H1 (cell line): ENCODE measurements around the gene ITGA11. TPM values are rescaled to one million over a fixed set of nuclear protein-coding genes. Genes with fewer than 3 reads are reported as not detected.

Experiments used
- CTCF ChIA-PET: fragments of 300-600 bp; sonication (Branson Sonifier 250); formaldehyde crosslinking; loops from one replicate; lab custom pipeline; 2021; ENCODE audit not compliant: partially characterized antibody; lab: Charles Lee
- POLR2A ChIA-PET: fragments of 300-600 bp; sonication (Branson Sonifier 250); formaldehyde crosslinking; loops from one replicate; lab custom pipeline; 2021; ENCODE audit warnings: inconsistent platforms; ENCODE audit not compliant: partially characterized antibody; lab: Charles Lee
- DNase-seq, 2 experiments: peaks; one replicate each; pipeline versions ENCODE4 v3.0.0 to v3.0.0-alpha.2; 2010 to 2022; ENCODE audit warnings: low spot score in 2 of 2, low read depth in 1 of 2, mixed read lengths in 1 of 2
- FAIRE-seq: peaks from 2 replicates; lab custom pipeline; 2011; peaks lifted over from hg19 to GRCh38; lab: Jason Lieb, UNC
- H2AFZ ChIP-seq: 2 replicates; pipeline ENCODE4 v1.8.1; 2012; ENCODE audit warnings: low read length, inconsistent platforms
- H2AK5ac ChIP-seq: 2 replicates; pipeline ENCODE4 v1.6.1; 2013; ENCODE audit warnings: low read depth, low read length
- H2BK120ac ChIP-seq: replicated peaks from 2 replicates; pipeline ENCODE3; 2013; ENCODE audit warnings: low read depth, low read length, inconsistent platforms
- H2BK12ac ChIP-seq: 2 replicates; pipeline ENCODE4 v1.6.1; 2013; ENCODE audit warnings: low read depth, low read length
- H2BK15ac ChIP-seq: 2 replicates; pipeline ENCODE4 v1.6.1; 2013; ENCODE audit warnings: low read length
- H2BK20ac ChIP-seq: 2 replicates; pipeline ENCODE4 v1.6.1; 2013; ENCODE audit warnings: low read length
- H2BK5ac ChIP-seq: 2 replicates; pipeline ENCODE4 v1.6.1; 2013; ENCODE audit warnings: low read depth, low read length
- H3K14ac ChIP-seq: 2 replicates; pipeline ENCODE4 v1.6.1; 2013; ENCODE audit warnings: inconsistent platforms; ENCODE audit not compliant: insufficient read length
- H3K18ac ChIP-seq: 2 replicates; pipeline ENCODE4 v1.6.1; 2013; ENCODE audit warnings: low read length; ENCODE audit errors: extremely low read depth
- H3K23ac ChIP-seq: 2 replicates; pipeline ENCODE4 v1.6.1; 2013; ENCODE audit warnings: inconsistent platforms; ENCODE audit not compliant: insufficient read length
- H3K23me2 ChIP-seq: 2 replicates; pipeline ENCODE4 v1.6.1; 2013; ENCODE audit warnings: low read depth, low read length
- H3K27ac ChIP-seq: 2 replicates; pipeline ENCODE4 v1.6.1; 2011; ENCODE audit warnings: low read depth, low read length, inconsistent platforms
- H3K27me3 ChIP-seq, 4 experiments: replicated peaks in 1 of 4; 1 replicate in 1 of 4; 2 replicates in 3 of 4; pipeline versions ENCODE4 v1.6.1 to v1.8.1; 2011 to 2013; ENCODE audit warnings: low read length in 3 of 4, mild to moderate bottlenecking in 3 of 4, inconsistent platforms in 2 of 4, mixed read lengths in 2 of 4, moderate library complexity in 1 of 4; ENCODE audit not compliant: control insufficient read depth in 3 of 4, insufficient read depth in 3 of 4; ENCODE audit errors: extremely low read depth in 1 of 4
- H3K36me3 ChIP-seq, 4 experiments: 2 replicates each; pipeline versions ENCODE4 v1.6.1 to v1.8.1; 2011 to 2013; ENCODE audit warnings: mild to moderate bottlenecking in 4 of 4, low read length in 3 of 4, moderate library complexity in 2 of 4, control low read depth in 1 of 4, inconsistent platforms in 1 of 4; ENCODE audit not compliant: insufficient read depth in 4 of 4, control insufficient read depth in 2 of 4
- H3K4ac ChIP-seq: replicated peaks from 2 replicates; pipeline ENCODE3; 2013; ENCODE audit warnings: low read length, low read depth, mixed read lengths, inconsistent platforms; ENCODE audit not compliant: insufficient read length
- H3K4me1 ChIP-seq, 4 experiments: replicated peaks in 1 of 4; 1 replicate in 1 of 4; 2 replicates in 3 of 4; pipeline versions ENCODE4 v1.6.1 to v1.8.1; 2011 to 2013; ENCODE audit warnings: low read length in 3 of 4, inconsistent platforms in 2 of 4, mixed read lengths in 1 of 4; ENCODE audit not compliant: insufficient read depth in 4 of 4, control insufficient read depth in 3 of 4
- H3K4me2 ChIP-seq, 2 experiments: 2 replicates each; pipeline versions ENCODE4 v1.6.1 to v1.8.1; 2011 to 2013; ENCODE audit warnings: low read depth in 2 of 2, low read length in 2 of 2, control low read depth in 1 of 2, inconsistent platforms in 1 of 2, mild to moderate bottlenecking in 1 of 2; ENCODE audit not compliant: insufficient read depth in 1 of 2
- H3K4me3 ChIP-seq, 4 experiments: fragments of 200-600, 300-600 bp in 1 of 4; sonication (generic), shearing (Covaris generic), sonication (Bioruptor Twin) in 1 of 4; 2 replicates each; pipeline versions ENCODE4 v1.5.1 to v1.8.1; 2011 to 2016; ENCODE audit warnings: low read length in 4 of 4, low read depth in 3 of 4, control low read depth in 2 of 4, inconsistent platforms in 2 of 4, mild to moderate bottlenecking in 2 of 4, mixed read lengths in 1 of 4, moderate library complexity in 1 of 4; ENCODE audit not compliant: insufficient read depth in 2 of 4; ENCODE audit errors: extremely low read depth in 1 of 4
- H3K56ac ChIP-seq: replicated peaks from 2 replicates; pipeline ENCODE3; 2013; ENCODE audit warnings: low read depth, mild to moderate bottlenecking, mixed read lengths, low read length, inconsistent platforms; ENCODE audit not compliant: insufficient read length
- H3K79me1 ChIP-seq: 2 replicates; pipeline ENCODE4 v1.6.1; 2013; ENCODE audit warnings: low read depth, low read length, control low read depth
- H3K79me2 ChIP-seq, 2 experiments: 2 replicates each; pipeline versions ENCODE4 v1.6.1 to v1.8.1; 2012 to 2013; ENCODE audit warnings: low read length in 2 of 2, mild to moderate bottlenecking in 2 of 2, inconsistent platforms in 1 of 2; ENCODE audit not compliant: insufficient read depth in 2 of 2, control insufficient read depth in 1 of 2
- H3K9ac ChIP-seq, 4 experiments: replicated peaks in 1 of 4; 1 replicate in 1 of 4; 2 replicates in 3 of 4; pipeline versions ENCODE4 v1.6.1 to v1.8.1; 2011 to 2013; ENCODE audit warnings: low read depth in 3 of 4, low read length in 3 of 4, control low read depth in 2 of 4, mild to moderate bottlenecking in 2 of 4, moderate library complexity in 2 of 4, inconsistent platforms in 1 of 4; ENCODE audit errors: extremely low read depth in 1 of 4
- H3K9me3 ChIP-seq, 2 experiments: 2 replicates each; pipeline versions ENCODE4 v1.6.1 to v1.8.1; 2012 to 2013; ENCODE audit warnings: mild to moderate bottlenecking in 2 of 2, moderate library complexity in 2 of 2, control low read depth in 1 of 2, inconsistent platforms in 1 of 2, low read depth in 1 of 2, low read length in 1 of 2, mixed read lengths in 1 of 2; ENCODE audit not compliant: insufficient read depth in 2 of 2
- H4K20me1 ChIP-seq, 2 experiments: replicated peaks in 1 of 2; 2 replicates each; pipeline versions ENCODE3 to v1.8.1; 2011 to 2013; ENCODE audit warnings: inconsistent platforms in 2 of 2, low read length in 2 of 2, mild to moderate bottlenecking in 1 of 2; ENCODE audit not compliant: insufficient read depth in 2 of 2, control insufficient read depth in 1 of 2
- H4K5ac ChIP-seq: 2 replicates; pipeline ENCODE4 v1.6.1; 2013; ENCODE audit warnings: low read length, low read depth, mixed read lengths, inconsistent platforms; ENCODE audit not compliant: insufficient read length
- H4K8ac ChIP-seq: 2 replicates; pipeline ENCODE4 v1.8.0; 2013; ENCODE audit warnings: mild to moderate bottlenecking, moderate library complexity, low read length, inconsistent platforms; ENCODE audit not compliant: insufficient read depth; ENCODE audit errors: extremely low read depth
- H4K91ac ChIP-seq: replicated peaks from 2 replicates; pipeline ENCODE3; 2013; ENCODE audit warnings: low read length, mixed read lengths, inconsistent platforms; ENCODE audit not compliant: insufficient read length
- HDAC2 ChIP-seq, 2 experiments: fragments of 300-600 bp in 1 of 2; sonication (generic) in 1 of 2; IDR thresholded peaks; 2 replicates each; pipeline ENCODE4 v1.6.1; 2011 to 2012; ENCODE audit warnings: low read depth in 2 of 2, low read length in 2 of 2, mild to moderate bottlenecking in 2 of 2, moderate library complexity in 2 of 2, borderline replicate concordance in 1 of 2, inconsistent platforms in 1 of 2
- MAFK ChIP-seq: IDR thresholded peaks from 2 replicates; pipeline ENCODE4 v1.6.1; 2012; ENCODE audit warnings: low read depth, mild to moderate bottlenecking, improper control_type of control experiment, low read length
- RNF2 ChIP-seq: fragments of 200-900, 300-1000 bp; sonication (generic); IDR thresholded peaks from 2 replicates; pipeline ENCODE4 v1.7.1; 2016; ENCODE audit warnings: borderline replicate concordance, low read depth, mild to moderate bottlenecking, antibody characterized with exemption, low read length; ENCODE audit not compliant: poor library complexity, severe bottlenecking; ENCODE audit errors: missing control alignments
- RXRA ChIP-seq: IDR thresholded peaks from 2 replicates; pipeline ENCODE4 v1.6.1; 2011; ENCODE audit warnings: low read depth, mild to moderate bottlenecking, low read length, moderate library complexity; ENCODE audit not compliant: insufficient read depth
- ZNF274 ChIP-seq: IDR thresholded peaks from 2 replicates; pipeline ENCODE4 v1.7.0; 2012; ENCODE audit warnings: low read length, borderline replicate concordance; ENCODE audit errors: extremely low read depth
- WGBS, 2 experiments: shearing (Covaris generic) in 1 of 2; methylation state at CpG; one replicate each; pipeline versions ENCODE4 v1.1.6 to v1.1.7; 2013 to 2015; ENCODE audit warnings: low lambda C conversion rate in 2 of 2, mixed read lengths in 2 of 2, inconsistent platforms in 1 of 2, low coverage in 1 of 2, missing lambda C conversion rate in 1 of 2; ENCODE audit not compliant: insufficient replicate concordance in 2 of 2, insufficient coverage in 1 of 2, insufficient read length in 1 of 2; ENCODE audit errors: extremely low coverage in 1 of 2, missing lambda C conversion rate in 1 of 2; 5-methylcytosine and 5-hydroxymethylcytosine counted together
- polyA plus RNA-seq, 7 experiments: library from polyadenylated mRNA; depleted of rRNA in 3 of 7; stranded (reverse) in 5 of 7; unstranded in 2 of 7; fragments of >200 nt in 5 of 7; fragments of 200-250 nt in 2 of 7; gene quantifications; 1 replicate in 5 of 7; 2 replicates in 1 of 7; 4 replicates in 1 of 7; pipeline versions ENCODE4 v1.2.1 to v1.2.3, GENCODE V29; 2011 to 2013; ENCODE audit warnings: missing spikeins in 2 of 7, mixed read lengths in 2 of 7
- total RNA-seq: library from RNA; stranded (reverse); fragmentation: NEBNext Ultra II Directional; extraction: Animal tissue kit (Norgen Biotek cat#: 25700); gene quantifications from 2 replicates; pipeline ENCODE4 v1.2.1, GENCODE V29; 2021

Gene ITGA11
- total and polyA plus RNA-seq, 2 of the 8 experiments (the other 6 are each of a cell fraction or from before 2014, with no cell fraction given), result 0.05 to 0.06 TPM

GRCh38 chr15:68275165-68275746 is 156.7 kb downstream of the ITGA11 start:
- no peak overlapping the region for H3K18ac ChIP-seq
- H2AK5ac ChIP-seq, result no peak overlapping the region
- no peak overlapping the region for H4K8ac ChIP-seq
- WGBS, 2 experiments, result 74% methylated on average over 3 of the region's 3 CpGs; no CpG with 5 or more reads in 1 of the 2 experiments
- no peaks in the 10 kb centered on the region; the same call in 1 of the 2 replicates for H3K79me1 ChIP-seq
- no peak overlapping the region for H3K14ac ChIP-seq
- no peak overlapping the region for H2BK12ac ChIP-seq
- H3K4ac ChIP-seq, result no peak overlapping the region
- 0 out of 2 replicates have a peak overlapping the region, but pooled peaks have one; percentile 14 for H2BK15ac ChIP-seq
- H2BK5ac ChIP-seq, result no peak overlapping the region
- H3K79me2 ChIP-seq, result peaks cover 13 to 20% of the 10 kb centered on the region in 2 experiments
- H2AFZ ChIP-seq, result no peak overlapping the region
- no peak overlapping the region for H2BK120ac ChIP-seq
- H2BK20ac ChIP-seq, result no peak overlapping the region
- FAIRE-seq (no peak), DNase-seq (no peak)
- no peak overlapping the region for H3K4me2 ChIP-seq
- no peak overlapping the region for H4K91ac ChIP-seq
- no peak for TF ChIP-seq RNF2
- no peak for TF ChIP-seq ZNF274
- TF ChIP-seq HDAC2 (IDR thresholded peaks at IDR 0.05; ENCODE audit: borderline replicate concordance in 1 of 2, low read depth in 2 of 2, low read length in 2 of 2), result no peak
- no peak for TF ChIP-seq MAFK
- no peak for TF ChIP-seq RXRA
- no peak overlapping the region for H3K23ac ChIP-seq
- no peaks in the 10 kb centered on the region for H3K9me3 ChIP-seq
- H4K5ac ChIP-seq, result no peak overlapping the region
- H3K9ac ChIP-seq, result no peak overlapping the region
- POLR2A ChIA-PET, result interaction anchor here (1.6 to 5.5 kb wide), 4 partner anchors 11 to 29 kb away, joined by 3 to 50 read pairs (median 34); no protein-coding TSS in a partner anchor
- peaks cover 7 to 27% (median 18%) of the 10 kb centered on the region in 4 experiments for H3K4me1 ChIP-seq
- no peaks in the 10 kb centered on the region for H3K27me3 ChIP-seq
- H3K27ac ChIP-seq, result no peak overlapping the region
- H4K20me1 ChIP-seq, result peaks cover 14 to 18% of the 10 kb centered on the region in 2 experiments
- H3K4me3 ChIP-seq, result no peak overlapping the region
- CTCF ChIA-PET, result interaction anchor here (0.8 to 10.1 kb wide), 4 partner anchors 14 to 109 kb away, joined by 3 to 72 read pairs (median 4); no protein-coding TSS in a partner anchor
- H3K36me3 ChIP-seq, result no peaks in the 10 kb centered on the region
- H3K23me2 ChIP-seq, result peaks cover 16% of the 10 kb centered on the region
- no peak overlapping the region for H3K56ac ChIP-seq
